Gastroesophageal sphincter (tissue), 4 donors: ENCODE data around the gene CFAP92. TPM values are rescaled to one million over a fixed set of nuclear protein-coding genes. Genes with fewer than 3 reads are reported as not detected.

ENCODE experiments used
- ATAC-seq: fragments of 150-250 bp; one replicate; pipeline ENCODE4 v1.9.1; 2016; ENCODE audit warnings: mild to moderate bottlenecking, moderate library complexity
- H3K27ac ChIP-seq, 4 donors: fragments of 200-600 bp; sonication (generic) in 3 of 4; 1 replicate in 3 of 4; 2 replicates in 1 of 4; pipeline ENCODE4 v1.5.1; 2016 to 2019
- H3K27me3 ChIP-seq: fragments of 200-600 bp; sonication (generic); one replicate; pipeline ENCODE4 v1.5.1; 2019
- H3K36me3 ChIP-seq, 2 donors: fragments of 200-600 bp; sonication (generic); one replicate each; pipeline ENCODE4 v1.5.1; 2019; ENCODE audit warnings: control low read depth in 1 of 2
- H3K4me1 ChIP-seq, 3 donors: fragments of 200-600 bp; sonication (generic); 1 replicate in 2 of 3; 2 replicates in 1 of 3; pipeline ENCODE4 v1.5.1; 2016 to 2019; ENCODE audit warnings: control low read depth in 2 of 3
- H3K4me3 ChIP-seq, 2 donors: fragments of 200-600 bp; sonication (generic); one replicate each; pipeline ENCODE4 v1.5.1; 2019; ENCODE audit warnings: mild to moderate bottlenecking in 1 of 2, moderate library complexity in 1 of 2
- H3K9me3 ChIP-seq, 3 donors: fragments of 200-600 bp; sonication (generic); one replicate each; pipeline ENCODE4 v1.5.1; 2017 to 2019; ENCODE audit warnings: control low read depth in 2 of 3
- CTCF ChIP-seq, 4 experiments: fragments of 200-600 bp in 2 of 4; fragments of 450-650 bp in 2 of 4; sonication (generic) in 1 of 4; IDR thresholded peaks; one replicate each; pipeline ENCODE4 v1.5.1; 2017 to 2019; ENCODE audit warnings: antibody characterized with exemption in 4 of 4, mild to moderate bottlenecking in 2 of 4, moderate library complexity in 2 of 4
- EP300 ChIP-seq: sonication (generic); formaldehyde crosslinking; IDR thresholded peaks from one replicate; pipeline ENCODE4 v1.6.1; 2017; ENCODE audit warnings: antibody characterized with exemption, mild to moderate bottlenecking
- POLR2A ChIP-seq, 2 donors: fragments of 450-650 bp; IDR thresholded peaks; one replicate each; pipeline ENCODE4 v1.6.1; 2017; ENCODE audit warnings: antibody characterized with exemption in 2 of 2, mild to moderate bottlenecking in 2 of 2, moderate library complexity in 1 of 2
- POLR2AphosphoS5 ChIP-seq: sonication (generic); formaldehyde crosslinking; IDR thresholded peaks from one replicate; pipeline ENCODE4 v1.6.1; 2017; ENCODE audit warnings: antibody characterized with exemption
- WGBS, 2 donors: methylation state at CpG; one replicate each; pipeline ENCODE4 v1.1.5; 2018; ENCODE audit warnings: low coverage in 1 of 2; 5-methylcytosine and 5-hydroxymethylcytosine counted together
- total RNA-seq, 4 donors: library from RNA; depleted of rRNA; stranded (reverse); fragments of >200 nt; gene quantifications; one replicate each; pipeline ENCODE4 v1.1.0, GENCODE V29; 2016

CFAP92 gene
- 1 to 10 TPM in 3 of 4 donors, under 1 TPM in 1; 0.96 to 3.3 (median 2.3) TPM for total RNA-seq

GRCh38 chr3:128993461-128994172, at the start of gene CFAP92:
TSS of gene CFAP92 (minus strand) at chr3:128994076. CDS start at chr3:128993304, 772 bp downstream.
- Histone ChIP-seq H3K36me3 (no peaks in the 10 kb centered on the region), H3K4me1 (peaks cover 0 to 19% (median 8%) of the 10 kb centered on the region in 3 donors), H3K9me3 (no peaks in the 10 kb centered on the region), H3K4me3 (peak within 1 kb of the TSS; percentile 21 to 57), H3K27ac (peak within 1 kb of the TSS in 1 of 4 donors; percentile 43), H3K27me3 (no peaks in the 10 kb centered on the region)
- ATAC-seq, result peak; percentile 96
- TF ChIP-seq POLR2A (IDR thresholded peaks at IDR 0.05) (no peak), CTCF (IDR thresholded peaks at IDR 0.05) (no peak), EP300 (no peak), POLR2AphosphoS5 (no peak)
- WGBS, 2 donors, result 50% methylated on average over 4 of the region's 57 CpGs; no CpG with 5 or more reads in 1 of the 2 donors

- ATAC-seq, result no peak
Observed at GRCh38 chr3:129040579-129041300, 46.9 kb upstream of the CFAP92 start.

GRCh38 chr3:129040039-129040336, 46.1 kb upstream of the CFAP92 start:
- Histone ChIP-seq H3K4me1 (peaks cover 0 to 20% (median 0%) of the 10 kb centered on the region in 3 donors), H3K27ac (no peak overlapping the region), H3K27me3 (peaks cover 3% of the 10 kb centered on the region), H3K4me3 (no peak overlapping the region), H3K9me3 (peaks cover 0 to 7% (median 0%) of the 10 kb centered on the region in 3 donors), H3K36me3 (peaks cover 0 to 15% of the 10 kb centered on the region in 2 donors)
- no peak for TF ChIP-seq POLR2AphosphoS5
- no peak for TF ChIP-seq POLR2A (IDR thresholded peaks at IDR 0.05)
- TF ChIP-seq EP300, result no peak
- no peak for TF ChIP-seq CTCF (IDR thresholded peaks at IDR 0.05)
- ATAC-seq, result no peak
- 34% methylated on average over 2 of the region's 3 CpGs; no CpG with 5 or more reads in 1 of the 2 donors for whole genome bisulfite sequencing, 2 donors

More at GRCh38 chr3:129040579-129041300, 46.9 kb upstream of the CFAP92 start:
- Histone ChIP-seq H3K27me3 (peaks cover 7% of the 10 kb centered on the region), H3K27ac (no peak overlapping the region), H3K4me3 (no peak overlapping the region), H3K9me3 (peaks cover 0 to 13% (median 0%) of the 10 kb centered on the region in 3 donors), H3K36me3 (peaks cover 0 to 15% of the 10 kb centered on the region in 2 donors), H3K4me1 (peaks cover 0 to 18% (median 3%) of the 10 kb centered on the region in 3 donors)
- WGBS, 2 donors, result 69 to 81% methylated on average over 2 to 10 of the region's 15 CpGs
- no peak for TF ChIP-seq CTCF (IDR thresholded peaks at IDR 0.05)
- TF ChIP-seq EP300, result no peak
- TF ChIP-seq POLR2AphosphoS5, result no peak
- TF ChIP-seq POLR2A (IDR thresholded peaks at IDR 0.05), result no peak

GRCh38 chr3:129039271-129040038, 45.6 kb upstream of the CFAP92 start:
- H3K27me3 ChIP-seq, result peaks cover 3% of the 10 kb centered on the region
- TF ChIP-seq CTCF (IDR thresholded peaks at IDR 0.05) (no peak), EP300 (no peak), POLR2A (IDR thresholded peaks at IDR 0.05) (no peak), POLR2AphosphoS5 (no peak)
- peaks cover 0 to 2% (median 0%) of the 10 kb centered on the region in 3 donors for H3K9me3 ChIP-seq
- ATAC-seq, result no peak
- H3K36me3 ChIP-seq, result peaks cover 0 to 15% of the 10 kb centered on the region in 2 donors
- WGBS, 2 donors, result 60% methylated on average over 4 of the region's 14 CpGs; no CpG with 5 or more reads in 1 of the 2 donors
- no peak overlapping the region for H3K4me3 ChIP-seq
- peaks cover 0 to 20% (median 0%) of the 10 kb centered on the region in 3 donors for H3K4me1 ChIP-seq
- H3K27ac ChIP-seq, result no peak overlapping the region
